Astrocyte of the hippocampus (primary cell): Measurements from ENCODE around the gene RFC4.

Source experiments
- DNase-seq: peaks from one replicate; pipeline ENCODE4 v3.0.0; 2011; ENCODE audit warnings: low read depth, low spot score

The RFC4 gene

DNA sequence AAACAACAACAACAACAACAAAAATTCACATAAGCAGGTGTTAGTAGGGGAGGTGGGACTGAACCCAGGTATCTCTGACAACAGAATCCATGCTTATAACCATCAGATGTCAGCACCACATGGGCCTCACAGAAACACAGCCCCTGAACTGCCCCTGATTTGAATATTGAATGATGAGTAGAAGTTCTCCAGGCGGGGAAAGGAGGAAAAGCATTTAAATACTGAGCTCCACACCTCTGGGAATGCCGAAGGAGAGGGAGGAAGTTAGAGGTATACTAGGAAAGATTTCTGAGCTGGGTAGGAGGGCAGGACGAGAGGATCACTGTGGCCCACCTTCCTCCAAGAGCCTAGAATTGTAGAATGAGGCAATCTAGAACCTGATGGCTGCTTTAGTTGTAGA lies 54.8 kb downstream of the RFC4 start:
- no peak for DNase-seq

- no peak for DNase-seq
These were observed 56.0 kb downstream of the RFC4 start for GRCh38 chr3:186750316-186750715.

DNA sequence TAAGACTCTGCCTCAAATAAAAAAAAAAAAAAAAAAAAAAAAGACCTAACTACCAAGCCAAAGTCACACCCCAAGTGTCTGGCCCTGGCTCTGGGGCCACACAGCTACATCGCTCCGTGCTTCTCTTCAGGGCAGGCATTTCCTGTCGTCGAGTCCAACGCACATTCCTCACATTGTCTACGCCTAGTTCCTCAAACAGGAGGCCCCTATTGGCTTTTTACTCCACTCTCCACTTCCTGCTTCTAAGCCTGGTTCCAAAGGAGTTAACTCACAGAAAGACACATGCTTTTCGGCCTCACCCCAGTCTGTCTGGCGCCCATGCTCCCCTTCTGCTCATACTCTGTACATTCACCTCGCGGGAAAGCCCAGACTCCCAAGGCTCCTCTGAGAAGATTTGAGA lies 60.3 kb downstream of the RFC4 start:
- DNase-seq = peak; percentile 61

DNA sequence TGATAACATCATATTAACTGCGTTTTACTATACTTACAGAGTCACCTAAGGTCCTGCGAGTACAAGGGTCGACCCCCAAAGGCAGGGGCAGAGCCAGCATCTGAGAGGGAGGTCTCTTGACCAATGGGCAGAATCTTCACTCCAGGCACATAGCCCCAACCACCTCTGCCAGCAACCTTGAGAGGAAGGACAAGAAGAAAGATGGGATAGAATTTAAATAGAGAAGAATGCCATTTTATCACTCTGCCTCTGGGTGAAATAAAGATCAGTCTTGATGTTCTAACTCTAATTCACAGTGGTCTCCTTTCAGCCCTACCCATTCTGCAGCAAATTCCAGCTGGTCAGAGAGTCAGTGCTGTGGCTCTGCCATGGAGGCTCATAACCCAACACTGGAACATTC lies 62.6 kb downstream of the RFC4 start:
- no peak for DNase-seq

DNA sequence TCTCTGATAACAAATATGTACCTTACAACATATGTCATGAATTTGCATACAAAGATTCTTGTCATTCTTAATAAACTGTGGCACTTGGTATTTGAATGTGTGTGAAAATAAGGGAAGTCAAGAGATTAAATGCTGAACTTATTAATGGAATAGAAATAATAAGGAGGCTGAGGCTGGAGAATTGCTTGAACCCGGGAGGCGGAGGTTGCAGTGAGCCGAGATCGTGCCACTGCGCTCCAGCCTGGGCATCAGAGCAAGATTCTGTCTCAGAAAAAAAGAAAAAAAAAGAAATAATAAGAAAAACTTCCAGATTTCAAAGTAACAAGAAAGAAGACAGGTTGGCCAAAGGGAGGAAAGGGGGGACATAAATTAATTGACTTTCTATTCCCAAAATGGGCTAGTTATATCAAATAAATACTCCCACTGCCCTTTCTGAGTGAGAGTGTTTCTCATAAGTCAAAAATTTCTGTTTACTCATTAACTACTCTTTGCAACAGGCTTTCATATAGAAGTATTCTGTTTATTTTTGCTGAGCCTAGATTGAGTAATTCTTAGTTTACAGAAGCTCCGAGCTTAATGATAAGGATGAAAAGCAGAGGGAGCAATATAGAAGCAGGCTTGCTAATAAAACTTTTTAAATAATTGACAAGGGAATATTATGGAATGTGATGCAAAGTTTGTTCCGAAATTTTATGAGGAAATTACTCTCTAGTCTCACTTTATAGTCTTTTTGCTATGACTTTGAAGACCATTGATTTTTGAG lies 63.5 kb downstream of the RFC4 start:
- DNase-seq = no peak
